Colonic mucosa (tissue), 4 donors: ENCODE results near the gene KANSL1L. TPM values are rescaled to one million over a fixed set of nuclear protein-coding genes. Genes with fewer than 3 reads are reported as not detected.
A peak's percentile ranks its signal among the peaks of the same experiment; 100 is the strongest.

ENCODE experiments used
- DNase-seq: peaks from one replicate; pipeline ENCODE4 v3.0.0-alpha.2; 2020
- H3K27ac ChIP-seq: fragments of 200-600 bp; one replicate; pipeline ENCODE4 v1.8.0; 2021
- H3K27me3 ChIP-seq: fragments of 200-600 bp; one replicate; pipeline ENCODE4 v1.8.0; 2021
- H3K36me3 ChIP-seq: fragments of 200-600 bp; one replicate; pipeline ENCODE4 v1.8.0; 2021
- H3K4me1 ChIP-seq: fragments of 200-600 bp; one replicate; pipeline ENCODE4 v1.8.0; 2021; ENCODE audit warnings: mild to moderate bottlenecking
- H3K4me3 ChIP-seq: fragments of 200-600 bp; one replicate; pipeline ENCODE4 v1.8.0; 2021
- H3K9ac ChIP-seq, 2 donors: one replicate each; pipeline ENCODE4 v1.7.0; 2013; ENCODE audit warnings: control low read depth in 2 of 2, low read depth in 2 of 2, low read length in 2 of 2
- H3K9me3 ChIP-seq: fragments of 200-600 bp; one replicate; pipeline ENCODE4 v1.8.0; 2021
- intact Hi-C: fragments of 100-400 bp; cut with DNase I; formaldehyde crosslinking; loops from one replicate; pipeline ENCODE4 v1.14.1; 2022
- total RNA-seq, 2 donors: library from RNA; stranded (reverse); fragmentation: NEBNext Ultra II Directional in 1 of 2; extraction: Animal tissue kit (Norgen Biotek cat#: 25700) in 1 of 2; gene quantifications; one replicate each; pipeline ENCODE4 v1.2.1, GENCODE V29; 2021
- TF ChIP-seq, protein P1 (sequence below): fragments of 200-600 bp; IDR thresholded peaks from one replicate; pipeline ENCODE4 v1.8.0; 2022; ENCODE audit warnings: antibody characterized with exemption, mild to moderate bottlenecking
- donor health status: healthy.
- donor health status: DM: no; HTN: no; CAD: no.
- donor health status: DM: no; HTN: no; CAD: no.

KANSL1L gene
- total RNA-seq, 2 donors from 2014 or later, result 5.9 to 7.7 TPM

DNA sequence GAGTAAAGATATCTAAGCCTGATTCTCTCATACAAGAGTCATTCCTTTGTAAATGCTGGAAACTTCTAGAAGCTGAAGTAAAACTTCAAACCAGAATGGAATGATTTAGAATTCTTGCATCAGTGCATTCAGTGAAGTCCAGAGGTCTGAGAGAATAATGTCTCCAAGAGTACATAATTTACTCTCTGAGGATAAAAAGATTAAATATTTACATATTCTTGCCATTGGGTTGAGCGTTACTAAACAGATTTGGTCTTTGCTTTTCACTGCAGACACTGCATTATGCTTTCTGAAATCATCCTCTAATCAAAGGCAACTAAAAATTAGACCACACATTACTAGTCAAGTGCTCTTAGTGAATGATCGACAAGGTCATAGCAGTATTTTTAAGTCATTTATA is 26.5 kb upstream of the KANSL1L start:
- Histone ChIP-seq H3K9me3 (no peaks in the 10 kb centered on the region), H3K9ac (no peak overlapping the region), H3K4me1 (no peaks in the 10 kb centered on the region), H3K27me3 (no peaks in the 10 kb centered on the region), H3K36me3 (no peaks in the 10 kb centered on the region), H3K27ac (no peak overlapping the region), H3K4me3 (no peak overlapping the region)
- DNase-seq, result no peak
- intact Hi-C loops, result loop anchor here (2.0 to 5.0 kb wide), 2 partner anchors 125 to 219 kb away; no protein-coding TSS in a partner anchor
- TF ChIP-seq, protein P1, sequence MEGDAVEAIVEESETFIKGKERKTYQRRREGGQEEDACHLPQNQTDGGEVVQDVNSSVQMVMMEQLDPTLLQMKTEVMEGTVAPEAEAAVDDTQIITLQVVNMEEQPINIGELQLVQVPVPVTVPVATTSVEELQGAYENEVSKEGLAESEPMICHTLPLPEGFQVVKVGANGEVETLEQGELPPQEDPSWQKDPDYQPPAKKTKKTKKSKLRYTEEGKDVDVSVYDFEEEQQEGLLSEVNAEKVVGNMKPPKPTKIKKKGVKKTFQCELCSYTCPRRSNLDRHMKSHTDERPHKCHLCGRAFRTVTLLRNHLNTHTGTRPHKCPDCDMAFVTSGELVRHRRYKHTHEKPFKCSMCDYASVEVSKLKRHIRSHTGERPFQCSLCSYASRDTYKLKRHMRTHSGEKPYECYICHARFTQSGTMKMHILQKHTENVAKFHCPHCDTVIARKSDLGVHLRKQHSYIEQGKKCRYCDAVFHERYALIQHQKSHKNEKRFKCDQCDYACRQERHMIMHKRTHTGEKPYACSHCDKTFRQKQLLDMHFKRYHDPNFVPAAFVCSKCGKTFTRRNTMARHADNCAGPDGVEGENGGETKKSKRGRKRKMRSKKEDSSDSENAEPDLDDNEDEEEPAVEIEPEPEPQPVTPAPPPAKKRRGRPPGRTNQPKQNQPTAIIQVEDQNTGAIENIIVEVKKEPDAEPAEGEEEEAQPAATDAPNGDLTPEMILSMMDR, result no peak

DNA sequence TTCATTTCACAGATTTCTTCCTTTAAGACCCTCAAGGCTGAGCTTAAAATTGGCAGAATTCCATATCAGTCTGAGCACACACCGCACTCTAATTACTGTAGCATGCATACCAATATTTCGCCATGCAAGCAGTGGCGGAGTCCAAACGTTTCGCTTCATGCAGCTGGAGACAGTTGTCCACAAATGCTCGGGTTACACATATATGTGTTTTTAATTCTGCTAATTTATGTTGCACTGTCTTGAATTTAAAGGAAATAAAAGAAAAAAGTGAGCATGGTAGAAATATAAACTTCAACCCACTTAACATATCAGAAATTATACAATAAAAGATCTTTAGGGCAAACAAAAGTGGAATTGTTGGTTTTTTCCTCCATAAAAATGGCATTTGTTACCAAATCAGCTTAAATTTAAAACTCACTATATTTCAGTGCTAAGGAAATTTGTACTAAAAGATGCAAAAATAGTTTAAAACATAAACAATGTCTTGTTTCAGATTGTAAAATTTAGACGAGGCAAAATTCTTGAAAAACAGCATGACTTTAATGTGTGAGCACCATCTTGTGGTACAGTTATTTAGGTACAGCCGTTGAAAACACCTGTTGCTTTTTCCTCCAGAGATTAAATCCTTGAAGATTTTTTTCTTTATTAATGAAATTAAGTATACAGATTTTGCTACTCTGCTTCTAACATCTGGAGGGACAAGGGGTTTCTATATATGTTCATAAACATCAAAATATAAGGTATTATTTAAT is 24.1 kb upstream of the KANSL1L start:
- TF ChIP-seq, protein P1, result peak; percentile 48
- DNase-seq, result no peak
- intact Hi-C loops, result loop anchor here (5.0 kb wide), 1 partner anchor 123 kb away; no protein-coding TSS in a partner anchor
- Histone ChIP-seq H3K9me3 (no peaks in the 10 kb centered on the region), H3K36me3 (no peaks in the 10 kb centered on the region), H3K4me3 (no peak overlapping the region), H3K9ac (no peak overlapping the region), H3K27me3 (no peaks in the 10 kb centered on the region), H3K27ac (no peak overlapping the region), H3K4me1 (no peaks in the 10 kb centered on the region)

DNA sequence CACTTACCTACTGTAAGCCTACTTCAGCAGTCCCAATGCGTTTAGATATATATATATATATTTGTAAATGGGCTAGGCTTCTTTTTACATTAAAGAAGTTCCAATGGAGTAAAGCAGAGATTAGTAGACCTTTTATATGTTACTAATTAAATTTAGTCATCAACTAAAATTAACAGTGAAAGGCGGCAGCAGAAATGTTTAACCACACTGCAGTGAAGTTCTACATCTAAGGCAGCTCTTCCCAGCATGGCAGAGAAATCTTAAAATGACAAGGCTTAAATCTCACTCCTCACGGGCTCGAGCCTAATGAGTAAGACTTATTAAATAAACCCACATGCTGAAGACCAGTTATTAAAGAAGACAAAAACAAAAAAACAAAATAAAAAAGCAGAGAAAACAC is 19.1 kb upstream of the KANSL1L start:
- Histone ChIP-seq H3K4me3 (no peak overlapping the region), H3K27ac (no peak overlapping the region), H3K9me3 (no peaks in the 10 kb centered on the region), H3K4me1 (no peaks in the 10 kb centered on the region), H3K27me3 (no peaks in the 10 kb centered on the region), H3K9ac (no peak overlapping the region), H3K36me3 (no peaks in the 10 kb centered on the region)
- intact Hi-C loops, result no loop called here
- TF ChIP-seq, protein P1, result no peak
- no peak for DNase-seq

DNA sequence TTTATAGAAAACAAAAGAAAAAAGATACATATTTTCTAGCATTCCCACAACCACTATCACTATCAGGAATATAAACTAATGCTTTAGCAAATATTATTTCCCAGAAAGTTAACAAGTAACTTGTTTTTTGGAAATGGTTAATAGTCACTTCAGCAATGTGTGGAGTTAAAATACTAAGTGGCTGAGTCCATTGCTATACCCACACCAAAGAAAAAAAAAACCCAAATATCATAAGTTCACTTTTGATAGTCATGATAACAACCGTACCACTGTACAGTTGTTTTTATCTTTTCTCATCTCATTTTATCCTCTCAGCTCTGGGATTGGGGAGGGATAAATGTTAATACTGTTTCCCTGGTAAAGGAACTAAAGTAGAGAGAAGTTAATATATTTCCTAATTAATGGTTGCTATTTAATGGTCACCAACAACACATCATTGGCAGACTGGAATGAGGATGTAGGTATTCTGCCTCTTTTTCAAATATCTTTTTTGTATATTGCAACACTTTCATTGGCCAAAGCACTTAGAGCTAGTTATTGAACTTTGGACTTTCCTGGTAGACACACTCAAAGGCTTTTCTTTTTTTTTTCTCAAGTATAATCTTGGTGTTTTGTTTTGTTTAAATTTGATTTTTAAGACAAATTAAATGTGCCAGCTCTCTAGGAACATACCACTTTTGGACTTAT is 18.4 kb upstream of the KANSL1L start:
- TF ChIP-seq, protein P1, result no peak
- DNase-seq, result no peak
- no peaks in the 10 kb centered on the region for H3K9me3 ChIP-seq
- H3K36me3 ChIP-seq, result no peaks in the 10 kb centered on the region
- no peaks in the 10 kb centered on the region for H3K27me3 ChIP-seq
- no peak overlapping the region for H3K9ac ChIP-seq
- no peak overlapping the region for H3K4me3 ChIP-seq
- no peak overlapping the region for H3K27ac ChIP-seq
- no peaks in the 10 kb centered on the region for H3K4me1 ChIP-seq
- intact Hi-C loops, result no loop called here

DNA sequence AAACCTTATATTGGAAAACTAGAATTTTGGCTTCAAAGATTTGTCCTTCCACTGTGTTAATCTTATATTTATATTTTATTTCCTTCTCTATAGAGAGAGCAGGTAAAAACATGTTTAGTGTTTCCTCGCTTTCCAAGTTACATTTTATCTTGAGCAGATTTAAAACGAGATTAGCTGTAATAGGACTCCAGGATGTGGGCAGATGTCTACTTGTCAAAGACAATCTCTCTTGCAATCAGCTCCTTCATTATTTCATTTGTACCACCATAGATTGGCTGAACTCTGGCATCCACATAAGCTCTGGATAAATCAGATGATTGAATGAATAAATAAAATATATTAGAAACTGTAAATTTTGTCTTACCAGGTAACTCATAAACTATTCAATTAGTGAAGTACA is 17.5 kb upstream of the KANSL1L start:
- TF ChIP-seq, protein P1, result no peak
- Histone ChIP-seq H3K36me3 (no peaks in the 10 kb centered on the region), H3K9me3 (no peaks in the 10 kb centered on the region), H3K9ac (no peak overlapping the region), H3K4me3 (no peak overlapping the region), H3K27ac (no peak overlapping the region), H3K27me3 (no peaks in the 10 kb centered on the region), H3K4me1 (no peaks in the 10 kb centered on the region)
- intact Hi-C loops, result no loop called here
- no peak for DNase-seq
